Measurements from ENCODE around the gene LHX4.

Gene LHX4

DNA sequence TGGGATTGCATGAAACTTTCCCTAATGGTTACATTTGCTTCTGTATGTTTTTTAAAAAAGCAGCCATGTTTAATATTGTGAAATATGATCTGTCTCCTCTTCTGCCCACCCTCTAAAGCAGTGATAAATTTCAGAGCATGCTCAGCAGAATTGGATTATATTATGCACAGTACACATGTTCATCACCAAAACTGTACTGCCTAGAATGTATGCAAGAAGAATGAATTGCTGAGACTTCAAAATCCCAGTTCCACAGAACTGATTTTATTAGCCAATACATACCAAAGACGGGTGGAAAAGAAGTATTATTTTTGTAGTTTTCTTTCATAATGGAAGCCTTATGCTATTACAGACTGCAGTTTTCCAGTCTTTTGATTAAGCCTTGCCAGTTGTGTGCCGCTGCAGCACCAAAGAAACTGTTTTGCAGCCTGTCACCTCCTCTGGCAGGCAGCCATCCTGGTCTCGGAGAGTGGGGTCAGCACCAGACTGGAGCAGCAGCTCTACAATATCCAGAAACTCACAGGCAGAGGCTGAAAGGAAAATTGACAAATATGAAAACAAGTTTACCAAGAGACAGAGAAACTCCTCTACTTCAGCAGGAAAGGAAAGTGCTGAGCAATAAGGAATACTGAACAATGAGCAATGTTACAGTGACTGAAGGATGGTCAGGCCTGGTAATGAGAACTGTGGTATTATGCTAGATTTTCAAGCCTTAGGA is 58.1 kb downstream of the LHX4 start:
- no peaks in the 10 kb centered on the region for H3K27me3 Mint-ChIP-seq
- peaks cover 22% of the 10 kb centered on the region for H3K36me3 Mint-ChIP-seq (ENCODE audit: low read depth)
- H3K4me1 Mint-ChIP-seq: peaks cover 25% of the 10 kb centered on the region
- no peaks in the 10 kb centered on the region for H3K9me3 Mint-ChIP-seq
- H3K4me3 Mint-ChIP-seq: no peak overlapping the region
- no peak for DNase-seq
- ATAC-seq: no peak
- no peak overlapping the region for H3K27ac Mint-ChIP-seq

DNA sequence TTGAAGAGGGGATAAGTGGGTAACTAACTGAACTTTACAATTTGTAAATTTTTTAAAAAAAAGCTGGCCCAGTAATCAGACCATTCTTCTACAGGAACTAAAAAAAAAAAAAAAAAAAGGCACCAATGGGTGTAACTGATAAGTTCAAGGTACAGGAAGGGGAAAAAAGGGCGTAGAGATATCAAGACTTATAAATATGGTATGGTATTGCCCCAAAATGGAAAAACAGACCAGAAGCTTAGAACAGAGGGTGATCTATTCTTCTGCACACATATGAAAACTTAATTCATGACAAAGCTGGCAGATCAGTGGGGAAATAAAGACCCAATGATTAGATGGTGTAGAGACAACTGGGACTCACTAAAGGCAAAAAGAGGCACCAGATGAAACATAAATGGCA is 58.9 kb downstream of the LHX4 start:
- no peak for ATAC-seq
- Mint-ChIP-seq H3K27ac (no peak overlapping the region), H3K4me1 (peaks cover 25% of the 10 kb centered on the region)

DNA sequence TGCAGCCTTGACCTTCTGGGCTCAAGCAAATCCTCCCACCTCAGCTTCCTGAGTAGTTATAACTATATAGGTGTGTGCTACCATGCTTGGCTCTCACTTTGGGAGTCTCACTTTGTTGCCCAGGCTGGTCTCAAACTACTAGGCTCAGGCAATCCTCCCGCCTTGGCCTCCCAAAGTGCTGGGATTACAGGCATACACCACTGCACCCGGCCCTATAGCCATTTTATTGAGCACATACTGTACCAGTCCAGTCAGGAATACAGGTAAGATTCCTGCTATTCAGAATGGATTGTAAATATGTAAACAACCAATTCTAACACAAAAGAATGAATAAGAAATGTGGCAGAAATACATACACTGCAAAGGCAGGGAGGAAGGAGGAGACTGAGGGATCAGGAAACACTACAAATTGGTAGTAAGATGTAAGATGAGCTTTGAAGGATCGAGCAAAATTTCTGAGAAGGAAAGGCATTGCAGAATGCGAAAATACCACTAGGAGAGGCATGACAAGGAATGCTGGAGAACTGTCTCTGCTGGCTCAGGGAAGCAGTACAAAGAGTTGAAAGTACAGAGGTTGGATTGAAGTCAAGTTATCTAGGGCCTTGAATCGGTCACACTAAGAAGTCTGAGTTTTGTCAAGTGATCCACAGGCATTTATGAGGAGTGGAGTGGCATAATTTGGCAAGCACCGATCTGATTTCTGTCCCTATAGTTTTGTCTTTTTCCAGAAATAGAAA is 60.4 kb downstream of the LHX4 start:
- no peaks in the 10 kb centered on the region for H3K9me3 Mint-ChIP-seq
- no peaks in the 10 kb centered on the region for H3K27me3 Mint-ChIP-seq
- H3K4me3 Mint-ChIP-seq: no peak overlapping the region
- no peak overlapping the region for H3K27ac Mint-ChIP-seq
- no peak for DNase-seq
- peaks cover 24% of the 10 kb centered on the region for H3K36me3 Mint-ChIP-seq (ENCODE audit: low read depth)
- H3K4me1 Mint-ChIP-seq: peaks cover 25% of the 10 kb centered on the region
- ATAC-seq: no peak

More for the DNA sequence above, 58.9 kb downstream of the LHX4 start:
- Mint-ChIP-seq H3K36me3 (ENCODE audit: low read depth) (peaks cover 18% of the 10 kb centered on the region), H3K9me3 (no peaks in the 10 kb centered on the region), H3K27me3 (no peaks in the 10 kb centered on the region), H3K4me3 (no peak overlapping the region)
- DNase-seq: no peak

DNA sequence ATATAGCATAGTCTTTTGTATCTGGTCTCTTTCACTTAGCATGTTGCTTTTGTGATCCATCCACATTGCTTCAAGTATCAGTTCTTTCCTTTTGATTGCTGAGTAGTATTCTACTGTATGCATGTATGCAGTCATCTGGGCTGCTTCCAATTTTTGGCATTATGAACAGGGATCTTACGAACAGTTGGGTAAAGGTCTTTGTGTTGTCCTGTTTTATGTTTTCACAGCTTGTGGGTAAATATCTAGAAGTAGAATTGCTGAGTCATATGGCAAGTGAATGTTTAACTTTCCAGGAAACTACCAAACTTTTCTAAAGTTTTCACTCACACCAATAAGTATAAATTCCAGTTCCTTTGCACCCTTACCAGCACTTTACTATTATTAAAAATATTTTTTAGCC is 60.9 kb downstream of the LHX4 start:
- no peak overlapping the region for H3K27ac Mint-ChIP-seq

DNA sequence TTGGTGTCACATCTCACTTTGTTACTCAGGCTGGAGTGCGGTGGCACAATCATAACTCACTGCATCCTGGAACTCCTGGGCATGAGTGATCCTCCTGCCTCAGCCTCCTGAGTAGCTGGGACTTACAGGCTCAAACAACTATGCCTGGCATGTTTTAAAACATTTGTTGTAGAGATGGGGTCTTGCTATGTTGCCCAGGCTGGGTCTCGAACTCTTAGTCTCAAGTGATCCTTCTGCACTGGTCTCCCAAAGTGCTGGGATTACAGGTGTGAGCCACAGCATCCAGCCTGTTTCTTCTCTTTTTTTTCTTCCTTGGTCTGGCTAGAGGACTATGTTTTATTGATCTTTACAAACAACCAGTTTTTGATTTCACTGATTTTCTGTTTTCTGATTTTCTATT is 64.6 kb downstream of the LHX4 start:
- Mint-ChIP-seq H3K27me3 (no peaks in the 10 kb centered on the region), H3K27ac (no peak overlapping the region), H3K4me3 (no peak overlapping the region), H3K36me3 (ENCODE audit: low read depth) (peaks cover 19% of the 10 kb centered on the region), H3K9me3 (no peaks in the 10 kb centered on the region), H3K4me1 (peaks cover 23% of the 10 kb centered on the region)
- no peak for ATAC-seq
- no peak for DNase-seq

More for the DNA sequence above, 60.9 kb downstream of the LHX4 start:
- Mint-ChIP-seq H3K27me3 (no peaks in the 10 kb centered on the region), H3K4me3 (no peak overlapping the region), H3K4me1 (peaks cover 25% of the 10 kb centered on the region), H3K36me3 (ENCODE audit: low read depth) (peaks cover 24% of the 10 kb centered on the region), H3K9me3 (no peaks in the 10 kb centered on the region)
- no peak for ATAC-seq
- DNase-seq: no peak

DNA sequence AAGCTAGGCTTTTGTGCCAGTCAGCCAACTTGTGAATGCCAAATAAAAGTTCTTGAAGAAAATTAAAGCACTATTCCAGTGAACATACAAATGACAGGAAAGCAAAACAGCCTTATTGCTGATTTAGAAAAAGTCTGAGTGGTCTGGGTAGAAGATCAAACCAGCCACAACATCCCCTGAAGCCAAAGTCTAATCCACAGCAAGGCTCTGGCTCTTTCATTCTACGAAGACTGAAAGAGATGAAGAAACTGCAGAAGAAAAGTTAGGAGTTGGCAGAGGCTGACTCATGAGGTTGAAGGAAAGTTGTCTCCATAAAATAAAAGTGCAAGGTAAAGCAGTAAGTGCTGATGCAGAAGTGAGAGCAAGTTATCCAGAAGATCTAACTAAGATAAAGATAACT is 65.9 kb downstream of the LHX4 start:
- no peak overlapping the region for H3K27ac Mint-ChIP-seq
- H3K36me3 Mint-ChIP-seq (ENCODE audit: low read depth): peaks cover 19% of the 10 kb centered on the region
- no peak overlapping the region for H3K4me3 Mint-ChIP-seq
- H3K4me1 Mint-ChIP-seq: peaks cover 13% of the 10 kb centered on the region
- no peaks in the 10 kb centered on the region for H3K9me3 Mint-ChIP-seq
- DNase-seq (no peak), ATAC-seq (no peak)
- H3K27me3 Mint-ChIP-seq: no peaks in the 10 kb centered on the region

DNA sequence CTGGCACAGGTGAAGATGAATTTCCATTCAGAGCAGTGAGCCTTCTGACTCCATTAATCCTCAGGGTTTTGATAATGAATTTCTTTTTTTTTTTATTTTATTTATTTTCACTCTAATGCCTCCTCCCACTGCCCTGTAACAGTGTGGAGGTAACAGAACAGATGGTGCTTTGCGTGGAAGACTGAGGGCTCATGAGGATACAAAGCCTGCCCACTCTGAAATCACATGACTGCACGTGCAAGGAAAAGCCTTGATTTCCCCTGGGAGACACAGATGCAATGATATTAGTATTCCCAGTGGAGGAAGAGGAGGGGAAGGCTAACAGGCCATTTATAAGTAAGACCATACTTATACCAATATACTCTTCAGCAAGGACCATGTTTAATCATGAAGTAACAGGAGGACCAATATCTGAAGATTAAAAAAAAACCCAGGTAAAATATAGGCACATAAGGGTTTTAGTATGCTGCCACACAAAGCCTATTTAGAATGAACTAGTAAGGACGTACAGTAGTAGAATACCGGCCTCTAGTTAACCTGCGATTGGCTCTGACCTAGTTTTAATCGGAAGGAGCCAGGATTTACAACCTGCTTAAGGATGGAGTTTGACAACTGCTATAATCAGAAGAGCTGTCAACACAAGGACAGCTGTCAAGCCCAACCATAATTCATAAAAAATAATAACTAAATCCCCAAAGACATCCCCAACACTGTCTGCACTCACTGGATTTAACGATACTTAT is 69.6 kb downstream of the LHX4 start:
- DNase-seq: no peak
- Mint-ChIP-seq H3K4me3 (no peak overlapping the region), H3K36me3 (ENCODE audit: low read depth) (peaks cover 11% of the 10 kb centered on the region)

DNA sequence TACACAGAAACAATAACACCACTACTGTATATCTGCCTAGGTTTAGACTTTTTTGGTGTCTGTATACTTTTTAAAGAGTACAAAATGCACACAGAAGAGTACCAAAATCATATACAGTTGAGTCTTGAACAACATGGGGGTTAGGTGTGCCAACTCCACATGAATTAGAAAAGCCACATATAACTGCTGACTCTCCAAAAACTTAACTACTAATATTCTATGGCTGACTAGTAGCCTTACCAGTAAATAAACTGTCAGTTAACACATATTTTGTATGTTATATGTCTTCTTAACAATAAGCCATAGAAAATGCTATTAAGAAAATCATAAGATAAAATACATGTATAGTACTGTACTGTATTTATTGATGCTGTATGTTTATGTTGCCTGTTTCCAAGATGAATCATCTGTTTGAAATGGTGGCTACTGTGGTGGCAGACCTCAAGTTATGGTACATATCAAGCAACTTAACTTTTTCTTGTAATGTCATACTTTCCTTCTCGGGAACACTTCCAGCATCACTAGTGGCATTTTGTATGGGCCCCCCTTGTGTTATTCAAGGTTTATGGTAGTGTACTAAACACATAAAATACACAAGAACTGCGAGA is 71.2 kb downstream of the LHX4 start:
- DNase-seq (no peak), ATAC-seq (peak; percentile 28)
- H3K4me1 Mint-ChIP-seq: peaks cover 9% of the 10 kb centered on the region
- no peak overlapping the region for H3K27ac Mint-ChIP-seq
- no peaks in the 10 kb centered on the region for H3K27me3 Mint-ChIP-seq
- H3K9me3 Mint-ChIP-seq: peaks cover under 1% of the 10 kb centered on the region
- H3K36me3 Mint-ChIP-seq (ENCODE audit: low read depth): peaks cover 12% of the 10 kb centered on the region
- H3K4me3 Mint-ChIP-seq: no peak overlapping the region

More for the DNA sequence above, 69.6 kb downstream of the LHX4 start:
- Mint-ChIP-seq H3K4me1 (peaks cover 7% of the 10 kb centered on the region), H3K27me3 (no peaks in the 10 kb centered on the region), H3K27ac (no peak overlapping the region), H3K9me3 (no peaks in the 10 kb centered on the region)
- ATAC-seq: no peak

DNA sequence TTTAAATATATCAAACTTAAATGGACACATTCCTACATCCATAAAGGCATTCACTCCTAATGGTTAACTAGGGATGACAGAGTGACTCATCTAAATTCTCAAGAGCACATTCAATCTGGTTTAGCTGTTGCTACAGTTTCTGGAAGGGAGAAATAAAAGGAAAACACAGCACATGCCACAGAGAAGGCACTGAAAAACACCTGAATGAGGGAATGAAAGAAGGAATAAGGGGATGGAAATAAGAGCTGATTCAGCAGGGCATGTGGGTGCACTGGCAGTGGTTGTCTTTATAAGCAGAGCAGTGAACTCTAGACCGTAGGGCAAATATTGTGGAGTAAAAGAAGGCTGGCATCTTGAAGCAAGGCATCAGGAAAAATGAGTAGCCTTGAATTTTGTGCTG is 79.3 kb downstream of the LHX4 start:
- peaks cover 49% of the 10 kb centered on the region for H3K36me3 Mint-ChIP-seq (ENCODE audit: low read depth)
- no peak for ATAC-seq
- H3K9me3 Mint-ChIP-seq: peaks cover 18% of the 10 kb centered on the region
- H3K4me1 Mint-ChIP-seq: peaks cover 2% of the 10 kb centered on the region
- H3K27ac Mint-ChIP-seq: no peak overlapping the region
- no peak for DNase-seq
- no peak overlapping the region for H3K4me3 Mint-ChIP-seq
- no peaks in the 10 kb centered on the region for H3K27me3 Mint-ChIP-seq

DNA sequence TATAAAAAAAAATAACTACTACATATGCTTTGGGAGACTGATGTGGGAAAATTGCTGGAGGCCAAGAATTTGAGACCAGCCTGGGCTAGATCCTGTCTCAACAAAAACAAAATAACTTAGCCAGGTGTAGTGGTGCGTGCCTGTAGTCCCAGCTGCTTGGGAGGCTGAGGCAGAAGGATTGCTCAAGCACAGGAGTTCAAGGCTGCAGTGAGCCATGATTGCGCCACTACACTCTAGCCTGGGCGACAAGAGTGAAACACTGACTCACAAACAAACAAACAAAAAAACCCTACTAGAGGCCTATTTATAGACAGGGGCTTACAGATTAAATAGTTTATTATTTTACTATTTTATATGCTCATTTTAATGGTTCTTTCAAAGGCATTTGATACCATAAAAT is 80.0 kb downstream of the LHX4 start:
- DNase-seq (no peak), ATAC-seq (no peak)
- Mint-ChIP-seq H3K4me3 (no peak overlapping the region), H3K4me1 (peaks cover 2% of the 10 kb centered on the region), H3K27ac (no peak overlapping the region), H3K9me3 (peaks cover 18% of the 10 kb centered on the region), H3K27me3 (no peaks in the 10 kb centered on the region), H3K36me3 (ENCODE audit: low read depth) (peaks cover 49% of the 10 kb centered on the region)

DNA sequence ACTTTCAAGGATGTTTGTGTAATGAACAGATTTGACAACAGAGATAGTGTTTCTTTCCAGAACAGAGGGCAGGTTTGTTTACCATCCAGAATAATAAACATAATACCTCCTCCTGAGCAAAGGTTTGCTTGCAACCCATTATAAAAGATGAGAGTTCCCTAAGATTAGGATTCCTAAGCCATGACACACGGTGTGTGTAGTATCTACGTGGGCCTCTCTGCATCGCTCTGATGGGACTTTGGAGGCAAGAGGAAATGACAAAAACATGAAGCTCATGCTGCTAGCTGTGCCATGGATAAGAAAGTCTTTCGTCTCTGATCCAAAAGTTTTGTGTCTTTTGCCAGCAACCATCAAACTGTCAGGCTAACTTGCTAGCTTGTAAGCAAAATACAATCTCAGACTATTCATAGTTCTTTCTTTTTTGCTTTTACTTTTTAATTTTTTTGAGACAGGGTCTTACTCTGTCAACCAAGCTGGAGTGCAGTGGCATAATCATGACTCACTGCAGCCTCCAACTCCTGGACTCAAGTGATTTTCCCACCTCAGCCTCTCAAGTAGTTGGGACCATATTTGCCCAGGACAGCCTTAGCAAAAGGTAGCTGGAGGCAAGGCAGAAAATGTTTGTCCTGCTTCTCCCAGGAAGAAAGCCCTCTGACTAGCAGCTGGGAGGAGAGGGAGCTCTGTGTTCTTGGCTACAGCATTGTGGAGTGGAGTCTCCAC is 81.1 kb downstream of the LHX4 start:
- H3K27me3 Mint-ChIP-seq: no peaks in the 10 kb centered on the region
- ATAC-seq (no peak), DNase-seq (no peak)
- H3K27ac Mint-ChIP-seq: no peak overlapping the region
- no peaks in the 10 kb centered on the region for H3K4me1 Mint-ChIP-seq
- peaks cover 45% of the 10 kb centered on the region for H3K36me3 Mint-ChIP-seq (ENCODE audit: low read depth)
- H3K9me3 Mint-ChIP-seq: peaks cover 17% of the 10 kb centered on the region
- no peak overlapping the region for H3K4me3 Mint-ChIP-seq

DNA sequence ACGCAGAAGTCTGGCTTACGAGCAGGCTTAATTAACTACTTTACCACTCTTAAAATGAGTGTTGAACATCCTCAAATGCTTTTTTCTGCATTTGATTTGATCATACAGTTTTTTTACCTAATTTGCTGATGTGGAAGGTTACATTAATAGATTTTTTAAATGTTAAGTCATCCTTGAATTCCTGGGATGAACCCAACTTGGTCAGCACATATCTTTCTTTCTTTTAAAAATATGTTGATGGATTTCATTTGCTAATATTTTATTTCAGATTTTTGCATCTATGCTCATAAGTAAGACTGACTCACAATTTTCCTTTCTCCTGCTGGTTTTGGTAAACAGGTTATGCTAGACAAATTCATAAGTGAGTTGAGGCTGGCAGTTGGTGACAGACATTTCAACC is 82.9 kb downstream of the LHX4 start:
- Mint-ChIP-seq H3K4me3 (no peak overlapping the region), H3K4me1 (peaks cover 2% of the 10 kb centered on the region), H3K27ac (no peak overlapping the region), H3K27me3 (no peaks in the 10 kb centered on the region), H3K9me3 (peaks cover 7% of the 10 kb centered on the region), H3K36me3 (ENCODE audit: low read depth) (peaks cover 35% of the 10 kb centered on the region)
- DNase-seq (no peak), ATAC-seq (no peak)

DNA sequence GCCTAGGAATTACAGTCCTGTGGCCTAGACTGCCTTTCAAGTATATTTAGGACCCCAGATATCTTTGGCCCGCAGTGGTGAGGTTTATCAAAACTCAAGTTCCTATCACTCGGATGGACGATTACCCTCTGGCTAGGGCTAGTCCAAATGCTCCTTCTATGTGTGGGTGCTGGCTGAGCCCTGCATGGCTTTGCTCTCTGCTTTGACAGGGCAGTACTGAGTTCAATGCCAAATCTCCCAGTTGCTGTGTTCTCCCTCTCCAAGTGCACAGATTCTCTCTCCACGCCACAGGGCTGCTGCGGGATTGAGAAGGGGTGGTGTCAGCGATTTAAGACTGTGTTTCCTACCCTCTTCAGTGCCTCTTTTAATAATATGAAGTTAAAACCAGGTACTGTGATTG is 97.0 kb downstream of the LHX4 start:
- ATAC-seq (no peak), DNase-seq (no peak)
- Mint-ChIP-seq H3K36me3 (ENCODE audit: low read depth) (peaks cover 4% of the 10 kb centered on the region), H3K9me3 (peaks cover 17% of the 10 kb centered on the region), H3K27ac (no peak overlapping the region), H3K4me3 (no peak overlapping the region), H3K27me3 (no peaks in the 10 kb centered on the region), H3K4me1 (no peaks in the 10 kb centered on the region)
